Epithelial cell of prostate (primary cell): ENCODE results near the gene AKAP12.
"Not testable (repeated sequence)": the region's sequence is repeated elsewhere in the genome, so short reads cannot be mapped to it uniquely, and the experiment has no call there.

Experiments
- DNase-seq: peaks from one replicate; pipeline ENCODE4 v3.0.0-alpha.2; 2011; ENCODE audit warnings: low read depth, low spot score
- H3K27ac ChIP-seq: fragments of 450-650 bp; 2 replicates; pipeline ENCODE4 v1.5.1; 2017; ENCODE audit warnings: mild to moderate bottlenecking

The AKAP12 gene

DNA sequence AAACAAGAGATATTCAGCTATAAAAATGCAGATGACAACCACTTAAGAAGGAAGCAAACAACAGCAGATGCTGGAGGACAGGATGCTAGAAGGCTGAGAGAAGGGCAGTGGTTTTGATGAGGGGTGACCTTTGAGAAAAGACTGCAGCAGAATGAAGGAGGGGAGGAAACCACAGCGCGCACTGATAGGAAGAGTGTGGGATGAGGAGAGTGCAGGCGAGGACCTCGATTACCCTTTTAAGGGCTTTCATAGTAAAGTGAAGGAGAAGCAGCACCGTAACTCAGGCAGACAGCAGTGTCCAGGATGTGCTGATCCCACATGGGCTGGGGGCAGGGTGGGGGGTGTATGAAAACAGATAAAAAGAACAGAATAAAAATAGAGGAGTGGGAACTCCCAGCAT, 132.4 kb downstream of the AKAP12 start:
- DNase-seq, result no peak

DNA sequence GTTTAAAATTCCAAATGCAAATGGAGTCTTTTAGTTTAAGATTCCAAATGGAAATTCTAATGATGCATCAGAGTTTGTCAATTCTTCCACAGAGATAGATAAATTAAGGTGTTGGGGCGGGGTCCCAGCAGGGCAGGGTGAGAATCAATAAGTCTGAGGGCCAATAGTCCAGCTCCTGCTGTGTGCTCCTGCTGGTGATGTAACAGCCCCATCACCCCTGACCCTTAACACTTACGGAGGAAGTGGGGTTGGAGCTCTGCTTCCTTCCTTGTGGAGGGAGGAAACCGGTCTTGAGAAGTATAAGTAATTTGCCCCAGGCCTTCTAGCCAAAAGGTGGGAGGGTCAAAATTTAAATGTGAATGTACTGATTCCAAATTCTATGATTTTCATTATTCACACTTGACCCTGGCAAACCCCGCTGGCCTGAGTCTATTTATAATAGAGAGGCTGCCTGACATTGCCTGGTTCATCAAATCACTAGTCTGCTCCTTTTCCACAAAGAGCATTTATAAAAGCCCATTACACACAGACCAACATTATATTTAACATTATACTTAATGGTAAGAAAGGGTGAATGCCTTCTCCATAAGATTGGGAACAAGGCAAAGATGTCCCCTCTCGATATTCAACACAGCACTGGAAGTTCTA, 134.4 kb downstream of the AKAP12 start:
- no peak for DNase-seq

More for the DNA sequence above, 132.4 kb downstream of the AKAP12 start:
- H3K27ac ChIP-seq, result no peak overlapping the region

DNA sequence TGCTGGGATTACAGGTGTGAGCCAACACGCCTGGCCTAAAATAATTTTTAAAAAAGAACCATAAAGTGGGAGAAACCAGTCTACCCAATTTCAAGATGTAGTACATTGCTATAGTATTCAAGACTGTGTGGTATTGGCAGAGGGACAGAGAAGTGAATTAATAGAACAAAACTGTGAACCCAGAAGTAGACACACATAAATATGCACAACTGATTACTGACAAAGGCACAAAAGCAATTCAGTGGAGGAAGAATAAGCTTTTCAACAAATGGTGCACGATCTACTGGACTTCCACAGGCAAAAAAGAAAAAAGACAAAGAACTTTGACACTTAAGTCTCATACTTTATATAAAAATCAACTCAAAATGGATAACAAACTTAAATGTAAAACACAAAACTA, 136.1 kb downstream of the AKAP12 start:
- DNase-seq, result no peak
- H3K27ac ChIP-seq, result peak overlapping the region; percentile 64

More for the DNA sequence above, 134.4 kb downstream of the AKAP12 start:
- H3K27ac ChIP-seq, result peak overlapping the region; percentile 64

DNA sequence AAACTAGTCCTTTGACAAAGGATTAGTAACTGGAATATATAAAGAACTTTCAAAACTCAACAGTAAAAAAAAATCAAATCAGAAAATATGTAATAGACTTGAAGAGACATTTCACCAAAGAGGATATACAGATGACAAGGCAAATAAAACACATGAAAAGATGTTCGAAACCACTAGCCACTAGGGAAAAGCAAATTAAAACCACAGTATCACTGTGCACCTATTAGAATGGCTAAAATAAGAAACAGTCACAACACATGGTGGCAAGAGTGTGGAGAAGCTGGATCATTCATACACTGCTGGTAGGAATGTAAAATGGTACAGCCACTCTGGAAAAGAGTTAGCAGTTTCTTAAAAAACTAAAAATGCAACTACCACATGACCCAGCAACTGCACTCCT, 136.7 kb downstream of the AKAP12 start:
- H3K27ac ChIP-seq, result no peak overlapping the region

DNA sequence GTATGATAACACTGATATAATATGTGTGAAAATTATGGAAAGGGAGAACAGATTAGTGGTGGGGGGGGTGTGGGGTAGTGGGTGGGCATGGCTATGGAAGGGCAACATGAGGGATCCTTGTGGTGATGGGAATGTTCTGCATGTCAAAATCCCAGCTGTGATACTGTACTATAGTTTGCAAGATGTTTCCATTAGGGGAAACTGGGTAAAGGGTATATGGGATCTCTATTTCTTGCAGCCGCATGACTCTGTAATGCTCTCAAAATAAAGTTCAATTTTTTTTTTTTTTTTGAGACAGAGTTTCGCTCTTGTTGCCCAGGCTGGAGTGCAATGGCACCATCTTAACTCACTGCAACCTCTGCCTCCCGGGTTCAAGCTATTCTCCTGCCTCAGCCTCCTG, 137.3 kb downstream of the AKAP12 start:
- no peak overlapping the region for H3K27ac ChIP-seq
- no peak for DNase-seq

More for the DNA sequence above, 136.7 kb downstream of the AKAP12 start:
- no peak for DNase-seq

DNA sequence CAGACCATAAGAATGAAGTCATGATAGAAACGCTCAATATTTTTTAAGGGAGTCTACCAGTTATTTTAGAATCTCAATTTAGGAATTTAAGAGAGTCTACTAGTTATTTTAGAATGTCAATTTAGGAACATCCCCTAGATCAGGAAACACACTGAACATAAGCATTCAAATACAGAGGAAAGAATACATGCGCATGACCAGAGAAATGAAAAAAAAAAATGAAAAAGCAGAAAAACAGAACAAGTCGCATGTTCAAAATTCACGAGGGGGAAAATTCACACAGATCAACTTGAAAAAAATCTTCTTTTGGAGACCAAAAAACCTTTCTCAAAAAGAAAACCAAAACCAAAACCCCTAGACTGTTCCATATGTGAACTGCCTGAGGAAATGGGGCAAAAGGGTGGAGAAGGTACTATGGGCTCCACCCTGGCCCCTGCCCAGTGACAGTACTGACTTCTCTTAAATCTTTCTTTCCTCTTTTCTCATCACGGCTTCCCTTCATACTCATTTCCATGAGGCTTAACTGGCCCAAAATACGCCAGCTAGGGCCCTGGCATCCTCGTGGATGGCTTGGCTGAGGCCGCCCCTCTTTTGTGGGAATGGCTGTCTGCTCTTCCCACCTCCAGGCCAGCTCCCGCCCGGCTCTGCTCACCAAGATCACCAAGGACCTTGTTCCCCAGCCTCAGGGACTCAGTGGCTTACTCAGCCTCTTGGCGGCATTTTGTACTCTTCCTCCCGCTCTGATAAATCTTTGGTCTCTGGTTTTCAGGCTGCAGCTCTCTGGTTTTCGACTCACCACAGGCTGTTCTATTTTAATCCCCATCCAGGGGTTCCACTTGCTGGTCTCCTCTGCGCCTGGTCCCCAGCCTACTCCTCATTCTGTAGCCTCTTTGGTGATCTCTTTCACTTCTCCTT, 140.4 kb downstream of the AKAP12 start:
- H3K27ac ChIP-seq, result no peak overlapping the region
- no peak for DNase-seq

DNA sequence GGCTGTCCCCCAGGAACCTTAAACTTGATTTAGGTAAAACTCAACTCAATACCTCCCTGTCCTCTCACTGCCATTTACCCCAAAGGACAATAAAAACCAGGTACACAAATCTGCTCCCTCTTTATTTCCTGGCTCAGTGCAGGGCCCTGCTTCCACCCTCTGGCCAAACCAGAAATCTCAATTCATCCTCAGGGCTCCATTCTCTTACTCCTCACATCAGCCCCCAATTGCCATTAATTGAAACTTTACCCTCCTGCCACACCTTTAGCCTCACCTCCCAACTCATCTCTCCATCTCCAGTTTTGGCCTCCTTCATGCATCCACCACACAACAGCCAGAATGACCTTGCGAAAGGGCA, 141.1 kb downstream of the AKAP12 start:
- DNase-seq, result no peak
- no peak overlapping the region for H3K27ac ChIP-seq

DNA sequence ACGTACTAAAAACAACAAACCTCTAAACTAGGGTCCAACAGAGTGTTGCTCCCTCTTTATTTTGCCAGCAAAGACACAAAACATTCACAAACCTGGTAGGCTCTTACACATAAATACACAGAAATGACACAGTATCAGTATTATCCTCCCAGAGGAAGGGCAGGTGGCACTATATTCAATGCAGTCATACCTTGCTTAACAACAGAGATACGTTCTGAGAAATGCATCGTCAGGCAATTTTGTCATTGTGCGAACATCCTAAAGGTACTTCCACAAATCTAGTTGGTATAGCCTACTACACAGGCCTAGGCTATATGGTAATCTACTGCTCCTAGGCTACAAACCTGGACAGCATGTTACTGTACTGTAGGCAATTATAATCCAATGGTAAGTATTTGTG, 142.0 kb downstream of the AKAP12 start:
- H3K27ac ChIP-seq, result no peak overlapping the region
- no peak for DNase-seq

DNA sequence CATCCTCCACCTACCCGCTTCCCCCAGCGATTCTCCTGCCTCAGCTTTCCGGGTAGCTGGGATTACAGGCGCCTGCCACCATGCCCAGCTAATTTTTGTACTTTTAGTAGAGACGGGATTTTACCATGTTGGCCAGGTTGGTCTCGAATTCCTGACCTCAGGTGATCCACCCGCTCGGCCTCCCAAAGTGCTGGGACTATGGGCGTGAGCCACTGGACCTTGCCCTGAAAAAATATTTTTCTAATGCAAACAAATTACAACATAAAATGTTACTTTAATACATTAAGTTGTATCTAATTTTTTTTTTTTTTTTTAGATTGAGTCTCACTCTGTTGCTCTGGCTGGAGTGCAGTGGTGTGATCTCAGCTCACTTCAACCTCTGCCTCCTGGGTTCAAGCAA, 142.9 kb downstream of the AKAP12 start:
- H3K27ac ChIP-seq, DNase-seq: not testable (repeated sequence)

DNA sequence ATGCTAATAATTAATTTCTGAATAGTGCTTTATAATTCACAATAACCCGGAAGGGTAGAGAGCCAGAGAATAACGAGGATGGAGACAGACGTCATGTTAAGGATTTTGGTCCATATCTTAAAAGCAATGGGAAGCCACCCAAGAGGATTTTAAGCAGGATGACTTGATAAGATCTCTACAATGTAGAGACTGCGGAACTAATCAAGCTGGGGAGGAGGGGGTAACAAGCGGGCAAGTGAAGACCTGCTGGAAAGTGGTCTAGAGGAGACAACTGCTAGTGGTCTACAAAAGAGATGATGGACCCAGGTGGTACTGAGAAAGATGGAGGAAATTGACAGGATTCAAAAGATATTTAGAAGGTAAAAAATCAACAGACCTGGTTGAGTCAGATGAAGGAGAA, 144.4 kb downstream of the AKAP12 start:
- DNase-seq, result no peak
- no peak overlapping the region for H3K27ac ChIP-seq

DNA sequence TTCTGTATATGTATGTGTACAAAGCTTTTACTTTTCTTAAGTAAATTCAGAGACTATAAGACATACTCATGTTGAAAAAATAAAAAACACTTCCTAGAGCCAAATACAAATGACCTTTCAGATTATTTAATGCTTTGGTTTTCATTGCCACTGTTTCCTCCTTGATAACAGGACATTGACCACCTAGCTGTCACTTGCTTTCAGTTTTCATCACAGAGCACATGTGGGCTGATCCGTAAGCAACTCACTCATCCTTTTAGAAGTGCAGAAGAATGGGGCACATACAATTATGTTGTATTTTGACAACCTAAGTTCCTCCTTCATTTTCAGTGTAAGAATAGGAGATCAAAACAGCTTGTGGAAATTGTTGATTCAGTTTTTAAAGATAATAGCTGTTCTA, 145.4 kb downstream of the AKAP12 start:
- no peak for DNase-seq
- H3K27ac ChIP-seq, result no peak overlapping the region

DNA sequence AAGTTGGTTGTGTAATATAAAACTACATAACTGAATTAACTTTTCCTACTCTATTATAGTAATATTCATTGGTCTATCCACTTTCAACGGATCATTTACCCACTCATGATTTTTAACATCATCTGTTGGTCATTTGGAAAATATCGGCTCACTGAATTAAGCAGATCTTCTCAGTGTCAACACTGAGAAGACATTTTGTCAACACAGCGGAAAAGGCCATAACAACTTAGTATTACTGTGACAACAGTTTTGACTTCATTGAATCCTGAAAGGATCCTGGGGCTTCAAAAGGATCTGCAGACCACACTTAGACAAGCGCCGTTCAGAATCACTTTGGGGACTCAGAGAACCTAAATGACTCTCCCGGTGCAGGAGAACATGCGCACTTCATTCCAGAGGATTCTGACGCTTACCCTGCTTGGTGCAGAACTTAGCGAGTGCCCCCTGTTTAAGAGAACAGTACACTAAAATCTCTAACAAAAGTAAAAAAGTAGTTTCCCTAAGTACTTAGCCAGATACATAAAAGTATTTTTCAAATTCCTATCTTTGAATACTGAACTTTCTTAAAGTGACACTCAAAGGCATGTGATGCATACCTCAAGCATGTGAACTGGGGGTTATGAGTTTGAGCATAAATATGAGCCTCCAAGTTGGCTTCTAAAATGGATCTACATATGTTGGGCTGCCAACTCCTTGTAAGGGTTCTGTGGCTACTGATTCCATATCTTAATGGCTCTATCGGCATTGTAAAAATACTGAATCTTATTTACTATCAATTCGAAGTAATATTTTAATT, 147.6 kb downstream of the AKAP12 start:
- no peak for DNase-seq
- no peak overlapping the region for H3K27ac ChIP-seq

DNA sequence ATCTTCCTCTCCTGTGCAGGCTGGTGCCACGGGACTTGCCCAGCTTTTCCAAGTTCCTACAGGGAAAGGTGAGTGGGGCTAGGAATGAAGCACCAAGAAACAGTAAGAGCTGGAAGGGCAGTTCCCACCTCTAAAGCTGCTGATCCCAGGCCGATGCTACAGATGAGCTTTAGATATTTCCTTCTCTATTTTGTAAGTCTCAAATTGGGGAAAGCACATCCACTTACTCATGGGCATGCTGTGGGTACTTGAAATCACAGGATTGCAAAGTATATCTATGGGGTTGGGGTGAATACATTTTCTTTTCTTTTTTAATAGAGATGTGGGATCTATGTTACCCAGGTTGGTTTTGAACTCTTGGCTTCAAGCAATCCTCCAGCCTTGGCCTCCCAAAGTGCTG, 148.5 kb downstream of the AKAP12 start:
- H3K27ac ChIP-seq, result peak overlapping the region; percentile 99
- no peak for DNase-seq

DNA sequence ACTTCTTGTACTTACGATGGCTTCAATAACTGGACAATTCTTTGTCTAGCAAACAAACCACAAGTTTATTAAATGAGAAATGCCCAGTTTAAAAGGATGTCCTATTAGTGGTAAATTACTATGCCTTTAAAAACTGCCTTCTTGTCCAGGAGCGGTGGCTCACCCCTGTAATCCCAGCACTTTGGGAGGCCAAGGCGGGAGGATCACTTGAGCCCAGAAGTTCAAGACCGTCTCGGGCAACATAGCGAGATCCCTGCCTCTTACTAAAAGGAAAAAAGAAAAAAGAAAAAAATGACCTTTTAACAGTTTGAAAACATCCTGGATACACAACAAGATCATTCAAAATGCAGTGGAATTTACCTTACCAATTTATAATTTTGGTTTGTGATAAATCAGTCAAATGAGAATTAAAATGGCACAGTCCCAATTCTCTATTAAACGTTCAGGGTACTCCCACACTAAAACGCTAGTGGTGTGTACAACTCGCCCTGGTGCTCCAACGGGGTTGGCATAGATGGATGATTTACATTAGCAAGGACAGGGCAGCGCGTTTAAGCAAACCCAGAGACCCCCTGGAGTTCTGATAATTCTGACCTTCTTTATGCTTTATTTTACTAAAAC, 149.3 kb downstream of the AKAP12 start:
- DNase-seq, result no peak
- H3K27ac ChIP-seq, result peak overlapping the region; percentile 99

DNA sequence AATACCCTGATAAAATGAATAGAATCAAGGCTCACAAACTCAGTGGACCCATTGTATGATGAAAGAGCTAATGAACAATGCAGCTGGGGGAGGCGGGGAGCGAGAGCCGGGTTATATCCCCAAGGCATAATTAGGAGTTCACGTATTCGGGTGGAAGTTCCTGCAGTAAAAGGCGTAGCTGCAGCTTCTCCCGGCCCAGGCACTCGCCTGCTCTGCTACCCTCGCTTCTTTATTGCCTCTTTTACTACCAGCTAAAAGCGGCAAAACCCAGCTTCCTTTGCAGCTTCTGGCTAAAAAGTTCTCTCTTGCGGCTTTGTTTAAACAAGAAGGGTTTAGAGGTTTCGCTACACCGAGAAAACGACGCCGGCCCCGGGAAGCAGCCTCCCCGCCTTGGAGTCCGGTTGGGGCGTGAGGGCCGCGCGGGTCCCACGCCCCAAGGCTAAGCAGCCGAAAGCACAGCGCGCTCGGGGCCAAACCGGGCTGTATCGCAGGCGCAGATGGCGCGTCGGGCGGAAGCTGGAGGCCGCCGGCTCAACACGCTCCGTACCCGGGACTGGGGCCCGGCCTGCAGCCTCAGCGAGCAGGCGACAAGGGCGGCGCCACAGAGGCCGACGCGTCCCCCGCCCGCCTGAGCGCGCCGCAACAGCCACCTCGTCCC, 150.0 kb downstream of the AKAP12 start:
- peak overlapping the region; percentile 99 for H3K27ac ChIP-seq
- no peak for DNase-seq

DNA sequence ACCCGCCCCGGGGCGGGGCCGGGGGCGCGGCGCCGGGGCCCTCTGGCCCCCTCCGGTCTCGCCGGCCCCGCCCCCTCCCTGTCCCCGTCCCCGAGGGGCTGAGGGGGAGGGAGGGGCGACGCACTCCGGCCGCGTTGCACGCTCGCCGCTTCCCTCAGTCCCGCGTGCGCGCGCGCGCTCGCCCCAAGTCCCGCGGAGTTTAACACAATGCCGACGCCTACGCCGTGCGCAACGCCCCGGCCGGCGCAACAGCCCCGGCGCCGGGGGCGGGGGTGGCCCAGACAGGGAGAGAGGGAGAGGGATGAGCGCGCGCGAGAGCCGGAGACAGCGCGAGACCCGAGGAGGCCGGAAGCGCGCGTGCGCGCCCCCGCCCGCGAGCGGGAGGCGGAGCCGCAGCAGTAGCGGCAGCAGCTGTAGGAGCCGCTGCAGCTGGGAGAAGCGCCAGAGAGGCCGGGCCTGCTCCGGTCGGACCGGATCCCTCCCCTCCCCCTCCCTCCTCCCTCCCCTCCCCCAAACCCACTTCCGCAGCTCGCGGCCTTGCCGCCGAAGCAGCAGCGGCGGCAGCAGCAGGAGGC, 150.6 kb downstream of the AKAP12 start:
- peak; percentile 94 for DNase-seq
- peak overlapping the region; percentile 99 for H3K27ac ChIP-seq

DNA sequence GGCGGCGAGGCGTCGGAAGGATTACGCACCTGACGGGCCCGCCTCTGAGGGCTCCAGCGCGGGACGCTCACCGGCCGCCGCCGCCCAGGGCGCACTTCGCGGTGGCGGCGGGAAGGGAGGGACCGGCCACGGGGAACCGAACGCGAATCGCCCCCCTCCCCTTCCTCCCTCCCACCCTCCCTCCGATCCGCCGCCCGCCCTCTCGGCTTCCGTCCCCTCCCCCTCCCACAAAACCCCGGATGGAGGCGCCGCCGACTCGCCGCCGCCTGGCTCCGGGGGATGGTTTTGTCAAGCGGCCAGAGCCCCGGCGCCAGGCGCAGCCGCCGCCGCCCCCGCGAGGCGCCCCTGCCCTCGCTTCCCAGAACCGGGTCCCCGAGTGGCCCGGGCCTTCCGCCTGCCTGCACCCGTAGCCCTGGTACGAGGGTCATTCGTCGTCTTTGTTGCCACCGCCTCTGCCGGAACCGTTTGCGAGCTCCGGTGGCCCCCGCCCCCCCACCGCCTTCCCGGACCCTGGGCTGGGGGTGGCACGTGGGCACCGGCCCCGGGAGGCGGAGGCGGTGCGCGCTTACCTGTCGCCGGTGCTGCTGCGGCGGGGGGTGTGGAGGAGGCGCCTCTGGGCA, 151.2 kb downstream of the AKAP12 start:
- H3K27ac ChIP-seq, result peak overlapping the region; percentile 99
- no peak for DNase-seq

DNA sequence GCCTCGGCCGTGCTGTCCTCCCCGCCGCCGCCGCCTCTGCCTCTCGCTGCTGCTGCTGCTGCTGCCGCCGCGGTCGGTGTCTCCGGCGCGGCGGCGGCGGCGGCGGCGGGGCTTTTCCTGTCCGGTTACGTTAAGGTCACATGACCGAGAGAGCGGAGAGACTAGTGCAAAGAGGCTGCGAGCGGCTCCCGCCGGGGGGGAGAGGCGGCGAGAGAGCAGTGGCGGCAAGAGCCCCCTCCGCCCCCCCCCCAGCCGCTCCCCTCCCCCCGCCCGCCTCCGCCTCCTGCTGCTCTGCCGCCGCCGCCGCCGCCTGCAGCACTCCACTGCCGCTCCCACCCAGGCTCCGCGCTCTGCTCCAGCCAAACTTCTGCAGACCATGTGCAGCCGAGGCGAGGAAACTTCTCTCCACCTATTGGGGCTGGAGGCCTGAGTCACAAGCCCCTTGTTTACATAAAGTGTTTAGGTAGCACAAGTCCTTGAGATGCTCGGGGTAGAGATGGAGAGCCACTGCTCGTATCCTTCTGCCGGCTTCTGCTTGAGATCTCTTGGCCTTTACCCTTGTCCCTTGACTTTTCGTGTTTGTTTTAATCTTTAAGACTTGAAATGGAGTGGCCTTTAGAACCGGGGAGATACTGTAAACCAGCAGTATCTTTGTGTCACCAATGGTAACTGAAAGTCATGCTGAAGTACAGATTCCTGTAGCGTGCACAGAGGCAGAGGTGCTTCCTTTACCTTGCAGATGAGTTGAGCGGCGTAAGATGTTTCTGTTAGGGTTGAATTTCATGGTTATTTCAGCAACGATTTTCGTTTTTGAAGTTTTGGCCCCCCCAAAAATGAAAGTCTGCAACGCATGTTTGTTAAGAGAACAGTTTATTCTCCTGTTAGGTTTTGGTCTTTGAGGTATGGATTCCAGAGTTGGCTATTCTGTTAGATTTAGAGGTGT, 152.0 kb downstream of the AKAP12 start, which contains the start of gene ZBTB2:
Gene ZBTB2, minus strand, starts transcription at position 89 of the 943 bp plus-strand sequence. CDS start 17,922 bp downstream, outside the sequence.
- no peak for DNase-seq
- peak within 1 kb of the TSS; percentile 99 for H3K27ac ChIP-seq
